Activated naive CD4-positive, alpha-beta T cell treated with anti-CD3 and anti-CD28 coated beads for 36 hours (primary cell): ENCODE measurements around the gene TEX19. TPM values are rescaled to one million over a fixed set of nuclear protein-coding genes. Genes with fewer than 3 reads are reported as not detected.

ENCODE experiments used
- CTCF ChIA-PET: fragments of 350-600 bp; sonication (Branson Sonifier 250); formaldehyde crosslinking; loops from one replicate; lab custom pipeline; 2021; ENCODE audit warnings: antibody characterized with exemption; lab: Charles Lee
- DNase-seq: peaks from one replicate; pipeline ENCODE4 v3.0.0-alpha.2; 2020
- H3K27ac Mint-ChIP-seq: one replicate; pipeline ENCODE4 v1.8.0; 2021; ENCODE audit warnings: mild to moderate bottlenecking, mixed read lengths
- H3K27me3 Mint-ChIP-seq: one replicate; pipeline ENCODE4 v1.8.0; 2021; ENCODE audit warnings: low read depth, mixed read lengths
- H3K36me3 Mint-ChIP-seq: one replicate; pipeline ENCODE4 v1.8.0; 2021; ENCODE audit warnings: low read depth, mixed read lengths
- H3K4me1 Mint-ChIP-seq: one replicate; pipeline ENCODE4 v1.8.0; 2021; ENCODE audit warnings: low read depth, mixed read lengths
- H3K4me3 Mint-ChIP-seq: one replicate; pipeline ENCODE4 v1.8.0; 2021; ENCODE audit warnings: mild to moderate bottlenecking, moderate library complexity, mixed read lengths
- H3K9me3 Mint-ChIP-seq: one replicate; pipeline ENCODE4 v1.8.0; 2021; ENCODE audit warnings: mixed read lengths
- intact Hi-C: fragments of 100-400 bp; cut with micrococcal nuclease; formaldehyde crosslinking; loops from one replicate; pipeline ENCODE4 v1.15.1; 2023
- total RNA-seq, 2 experiments: library from RNA; stranded (reverse); gene quantifications; one replicate each; pipeline ENCODE4 v1.2.3, GENCODE V29; 2021

Gene TEX19
- total RNA-seq, 2 experiments from 2014 or later: 0.21 TPM; not detected in 1

DNA sequence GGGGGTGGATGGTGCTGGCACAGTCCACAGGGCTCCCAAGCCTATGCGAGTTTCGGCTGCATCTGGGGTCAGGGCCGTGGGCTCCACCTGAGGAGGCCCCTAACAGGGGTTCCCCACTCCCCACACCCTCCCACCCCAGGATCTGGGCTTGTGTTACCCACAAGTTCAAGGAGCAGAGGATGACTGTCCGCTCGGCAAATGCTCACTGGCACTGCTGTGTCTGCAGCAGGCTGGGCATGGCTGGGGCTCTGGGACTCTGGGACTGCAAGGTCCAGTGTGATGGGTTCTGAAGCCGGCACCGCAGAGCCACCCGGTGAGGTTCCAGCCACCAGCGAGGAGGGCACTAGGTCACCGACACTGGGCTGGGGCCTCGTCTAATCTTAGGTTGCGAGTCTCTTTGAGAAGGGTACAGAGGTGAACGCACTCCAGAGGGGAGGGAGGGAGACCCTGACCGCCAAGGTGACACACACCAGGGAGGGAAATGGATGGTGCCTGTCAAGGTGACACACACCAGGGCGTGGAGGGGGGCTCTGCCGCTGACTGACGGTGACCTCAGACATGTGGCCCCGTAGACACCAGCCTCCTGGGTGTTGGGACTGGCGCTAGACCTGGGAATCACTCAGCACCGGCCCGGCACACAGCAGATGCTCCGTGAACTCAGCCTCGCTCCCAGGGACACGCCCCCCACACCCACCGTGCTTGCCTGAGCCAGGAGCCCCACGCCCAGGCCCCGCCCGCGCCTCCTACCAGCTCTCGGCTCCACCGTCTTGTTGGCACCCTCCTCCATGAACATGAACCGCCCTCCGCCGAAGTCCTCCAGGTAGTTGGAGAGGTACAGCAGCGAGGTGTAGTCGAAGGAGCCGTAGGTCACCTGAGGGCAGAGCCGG, 38.6 kb downstream of the TEX19 start:
- no peaks in the 10 kb centered on the region for H3K9me3 Mint-ChIP-seq
- CTCF ChIA-PET: no interaction called here
- peaks cover 13% of the 10 kb centered on the region for H3K4me1 Mint-ChIP-seq
- no peak overlapping the region for H3K4me3 Mint-ChIP-seq
- H3K36me3 Mint-ChIP-seq: peaks cover 10% of the 10 kb centered on the region
- H3K27ac Mint-ChIP-seq: no peak overlapping the region
- no peaks in the 10 kb centered on the region for H3K27me3 Mint-ChIP-seq
- intact Hi-C loops: no loop called here
- no peak for DNase-seq

DNA sequence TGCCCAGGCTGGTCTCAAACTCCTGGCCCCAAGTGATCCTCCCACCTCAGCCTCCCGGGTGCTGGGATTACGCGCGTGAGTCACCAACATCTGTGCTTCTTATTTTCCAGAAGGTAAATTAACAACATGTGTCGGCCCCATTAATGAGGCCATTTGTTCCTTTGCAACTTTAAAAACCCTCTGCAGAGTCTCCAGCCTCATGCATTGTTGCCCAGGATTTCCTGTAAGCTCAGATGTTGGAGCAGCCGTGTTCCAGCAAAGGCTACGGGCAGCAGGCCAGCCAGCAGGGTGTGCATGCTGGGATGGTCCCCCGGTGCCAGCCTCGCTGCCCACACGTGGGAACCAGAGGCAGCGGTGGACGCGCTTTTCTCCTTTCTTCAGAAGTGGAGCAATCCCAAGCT, 40.0 kb downstream of the TEX19 start:
- no peaks in the 10 kb centered on the region for H3K27me3 Mint-ChIP-seq
- H3K4me1 Mint-ChIP-seq: peaks cover 13% of the 10 kb centered on the region
- intact Hi-C loops: no loop called here
- CTCF ChIA-PET: interaction anchor here (0.6 kb wide), 1 partner anchor 21 kb away, joined by 3 read pairs; no protein-coding TSS in a partner anchor
- no peak overlapping the region for H3K27ac Mint-ChIP-seq
- H3K4me3 Mint-ChIP-seq: no peak overlapping the region
- H3K9me3 Mint-ChIP-seq: no peaks in the 10 kb centered on the region
- no peak for DNase-seq
- H3K36me3 Mint-ChIP-seq: peaks cover 16% of the 10 kb centered on the region

GRCh38 chr17:82399601-82400101, 40.6 kb downstream of the TEX19 start:
- no peak overlapping the region for H3K27ac Mint-ChIP-seq
- H3K4me1 Mint-ChIP-seq: peaks cover 13% of the 10 kb centered on the region
- H3K9me3 Mint-ChIP-seq: no peaks in the 10 kb centered on the region
- intact Hi-C loops: no loop called here
- no peaks in the 10 kb centered on the region for H3K27me3 Mint-ChIP-seq
- no peak overlapping the region for H3K4me3 Mint-ChIP-seq
- H3K36me3 Mint-ChIP-seq: peaks cover 18% of the 10 kb centered on the region
- DNase-seq: no peak
- CTCF ChIA-PET: interaction anchor here (0.6 to 1.3 kb wide), 4 partner anchors 22 to 454 kb away, joined by 3 to 5 read pairs (median 3); no protein-coding TSS in a partner anchor

GRCh38 chr17:82400206-82400605, 41.2 kb downstream of the TEX19 start:
- Mint-ChIP-seq H3K36me3 (peaks cover 19% of the 10 kb centered on the region), H3K27ac (no peak overlapping the region), H3K4me1 (peaks cover 13% of the 10 kb centered on the region), H3K9me3 (no peaks in the 10 kb centered on the region), H3K27me3 (no peaks in the 10 kb centered on the region), H3K4me3 (no peak overlapping the region)
- intact Hi-C loops: no loop called here
- DNase-seq: no peak
- CTCF ChIA-PET: interaction anchor here (0.6 to 1.3 kb wide), 4 partner anchors 47 to 455 kb away, joined by 3 to 5 read pairs (median 3); no protein-coding TSS in a partner anchor

- Mint-ChIP-seq H3K36me3 (peaks cover 20% of the 10 kb centered on the region), H3K27ac (peak overlapping the region; percentile 43), H3K9me3 (no peaks in the 10 kb centered on the region), H3K4me1 (peaks cover 13% of the 10 kb centered on the region), H3K27me3 (no peaks in the 10 kb centered on the region), H3K4me3 (peak overlapping the region; percentile 70)
- intact Hi-C loops: no loop called here
- CTCF ChIA-PET: interaction anchor here (1.1 kb wide), 1 partner anchor 48 kb away, joined by 3 read pairs; no protein-coding TSS in a partner anchor
- peak; percentile 75 for DNase-seq
These were observed 41.8 kb downstream of the TEX19 start for GRCh38 chr17:82400830-82401229.

GRCh38 chr17:82402865-82403264, 43.8 kb downstream of the TEX19 start:
- H3K4me3 Mint-ChIP-seq: no peak overlapping the region
- no peak overlapping the region for H3K27ac Mint-ChIP-seq
- intact Hi-C loops: no loop called here
- H3K36me3 Mint-ChIP-seq: peaks cover 23% of the 10 kb centered on the region
- no peak for DNase-seq
- peaks cover 13% of the 10 kb centered on the region for H3K4me1 Mint-ChIP-seq
- no peaks in the 10 kb centered on the region for H3K9me3 Mint-ChIP-seq
- no peaks in the 10 kb centered on the region for H3K27me3 Mint-ChIP-seq
- CTCF ChIA-PET: interaction anchor here (0.6 kb wide), 1 partner anchor 52 kb away, joined by 3 read pairs; no protein-coding TSS in a partner anchor

DNA sequence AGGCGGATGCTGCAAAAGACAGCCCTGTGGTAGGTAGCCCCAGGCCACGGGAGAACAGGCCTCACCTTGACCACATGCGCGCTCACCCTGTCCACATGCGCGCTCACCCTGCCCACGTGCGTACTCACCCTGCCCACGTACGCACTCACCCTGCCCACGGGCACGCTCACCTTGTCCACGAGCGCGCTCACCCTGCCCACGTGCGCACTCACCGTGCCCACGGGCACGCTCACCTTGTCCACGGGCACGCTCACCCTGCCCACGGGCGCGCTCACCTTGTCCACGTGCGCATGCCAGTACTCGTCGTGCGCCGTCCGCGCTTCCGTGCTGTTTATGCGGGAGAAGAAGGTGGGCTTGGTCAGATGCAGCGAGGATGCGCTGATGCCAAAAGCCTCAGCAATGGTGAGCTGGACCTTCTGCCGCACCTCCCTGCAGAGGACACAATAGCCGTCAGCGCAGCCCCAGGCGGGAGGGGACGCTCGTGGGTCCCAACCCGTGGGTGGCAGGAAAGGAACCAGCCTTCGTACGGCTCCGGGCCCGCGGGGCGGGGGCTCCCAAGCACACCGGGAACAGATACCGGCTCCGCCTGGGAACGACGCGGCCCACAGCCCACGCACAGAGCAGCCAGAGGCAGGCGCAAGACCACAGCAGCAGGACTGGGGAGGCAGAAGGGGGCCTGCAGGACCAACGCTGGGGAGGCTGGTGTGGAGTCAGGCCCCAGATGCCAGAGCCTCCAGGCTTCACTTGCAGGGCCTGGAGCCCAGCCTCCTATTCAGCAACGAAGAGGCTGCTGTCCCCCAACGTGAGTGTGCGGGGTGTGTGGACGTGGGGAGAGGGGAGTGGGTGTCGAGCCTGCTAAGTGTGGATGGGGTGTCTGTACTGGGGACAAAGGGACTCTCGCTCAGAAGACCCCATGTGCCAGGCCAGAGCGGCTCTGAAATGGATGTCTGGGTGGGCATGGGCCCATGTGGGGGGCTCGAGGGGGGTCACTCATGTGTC, 44.9 kb downstream of the TEX19 start:
- Mint-ChIP-seq H3K9me3 (no peaks in the 10 kb centered on the region), H3K27ac (no peak overlapping the region), H3K36me3 (peaks cover 23% of the 10 kb centered on the region), H3K27me3 (no peaks in the 10 kb centered on the region), H3K4me1 (peaks cover 13% of the 10 kb centered on the region), H3K4me3 (no peak overlapping the region)
- CTCF ChIA-PET: no interaction called here
- DNase-seq: no peak
- intact Hi-C loops: no loop called here

- peaks cover 26% of the 10 kb centered on the region for H3K36me3 Mint-ChIP-seq
- no peak overlapping the region for H3K4me3 Mint-ChIP-seq
- CTCF ChIA-PET: no interaction called here
- H3K9me3 Mint-ChIP-seq: no peaks in the 10 kb centered on the region
- no peak for DNase-seq
- H3K4me1 Mint-ChIP-seq: peaks cover 13% of the 10 kb centered on the region
- intact Hi-C loops: no loop called here
- no peaks in the 10 kb centered on the region for H3K27me3 Mint-ChIP-seq
- no peak overlapping the region for H3K27ac Mint-ChIP-seq
These were observed 46.0 kb downstream of the TEX19 start for GRCh38 chr17:82405051-82405450.

DNA sequence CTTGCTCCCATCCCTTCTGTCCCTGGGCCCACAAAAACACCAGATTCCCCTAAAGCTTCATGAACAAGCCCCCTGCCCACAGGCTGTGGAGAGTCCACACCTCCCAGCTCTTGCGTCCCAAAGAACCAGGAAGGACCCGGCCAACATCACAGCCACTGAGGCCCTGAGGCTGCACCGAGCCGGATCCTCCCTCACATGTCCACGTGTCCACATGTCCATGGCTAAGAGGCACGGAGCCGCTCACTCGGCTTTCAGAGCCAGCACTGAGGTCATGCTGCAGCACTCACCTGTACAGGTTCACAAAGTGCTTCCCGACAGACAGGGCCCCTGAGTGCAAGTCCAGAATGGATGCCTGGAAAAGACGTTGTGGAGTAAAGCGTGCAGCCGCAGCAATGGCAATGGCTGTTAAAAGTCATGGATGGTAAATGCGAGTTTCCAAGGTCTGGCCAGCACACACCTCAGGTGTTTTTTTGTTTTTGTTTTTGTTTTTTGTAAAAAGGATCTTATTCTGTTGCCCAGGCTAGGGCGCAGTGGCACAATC, 47.2 kb downstream of the TEX19 start:
- DNase-seq: no peak
- Mint-ChIP-seq H3K36me3 (peaks cover 23% of the 10 kb centered on the region), H3K27me3 (no peaks in the 10 kb centered on the region), H3K4me1 (peaks cover 7% of the 10 kb centered on the region), H3K4me3 (no peak overlapping the region), H3K9me3 (no peaks in the 10 kb centered on the region), H3K27ac (no peak overlapping the region)
- intact Hi-C loops: no loop called here
- CTCF ChIA-PET: interaction anchor here (1.6 kb wide), 1 partner anchor 56 kb away, joined by 3 read pairs; no protein-coding TSS in a partner anchor

GRCh38 chr17:82407255-82407654, 48.2 kb downstream of the TEX19 start:
- peaks cover 18% of the 10 kb centered on the region for H3K36me3 Mint-ChIP-seq
- DNase-seq: no peak

GRCh38 chr17:82408288-82408937, 49.4 kb downstream of the TEX19 start:
- no peak for DNase-seq
- CTCF ChIA-PET: no interaction called here
- intact Hi-C loops: no loop called here
- Mint-ChIP-seq H3K4me1 (no peaks in the 10 kb centered on the region), H3K27ac (no peak overlapping the region), H3K27me3 (no peaks in the 10 kb centered on the region), H3K4me3 (no peak overlapping the region), H3K36me3 (peaks cover 15% of the 10 kb centered on the region), H3K9me3 (no peaks in the 10 kb centered on the region)

More at GRCh38 chr17:82407255-82407654, 48.2 kb downstream of the TEX19 start:
- no peaks in the 10 kb centered on the region for H3K4me1 Mint-ChIP-seq
- H3K9me3 Mint-ChIP-seq: no peaks in the 10 kb centered on the region
- H3K4me3 Mint-ChIP-seq: no peak overlapping the region
- no peak overlapping the region for H3K27ac Mint-ChIP-seq
- CTCF ChIA-PET: interaction anchor here (1.0 to 1.6 kb wide), 2 partner anchors 11 to 57 kb away, joined by 3 read pairs; partner anchors contain the start of gene HEXD
- no peaks in the 10 kb centered on the region for H3K27me3 Mint-ChIP-seq
- intact Hi-C loops: no loop called here
